Neural cell (in vitro differentiated cells): ENCODE results near the gene P3H2.

ENCODE experiments used
- CTCF ChIP-seq: fragments of 450-650 bp; IDR thresholded peaks from 2 replicates; pipeline ENCODE4 v1.5.1; 2014; ENCODE audit warnings: antibody characterized with exemption, mild to moderate bottlenecking, moderate library complexity; ENCODE audit not compliant: poor library complexity, severe bottlenecking
- MXI1 ChIP-seq: fragments of 450-650 bp; conservative IDR thresholded peaks from 2 replicates; pipeline ENCODE4 v1.6.1; 2014; ENCODE audit warnings: antibody characterized with exemption, mild to moderate bottlenecking; ENCODE audit not compliant: poor library complexity, severe bottlenecking
- POLR2AphosphoS5 ChIP-seq: IDR thresholded peaks from 2 replicates; pipeline ENCODE4 v1.6.1; 2012
- REST ChIP-seq: IDR thresholded peaks from 2 replicates; pipeline ENCODE4 v1.6.1; 2012; ENCODE audit warnings: borderline replicate concordance
- TAF1 ChIP-seq: IDR thresholded peaks from 2 replicates; pipeline ENCODE4 v1.6.1; 2012; ENCODE audit warnings: low read depth

GRCh38 chr3:190001426-190001825 is 119.3 kb downstream of the P3H2 start:
- TF ChIP-seq CTCF (no peak), REST (no peak), POLR2AphosphoS5 (no peak), MXI1 (no peak), TAF1 (no peak)
